ENCODE measurements around the gene WHRN.

Gene WHRN

GRCh38 chr9:114499941-114500696 is 5.2 kb downstream of the WHRN start:
- DNase-seq (ENCODE audit: low read depth in 2 of 2) = no peak

GRCh38 chr9:114499528-114499927 is 5.7 kb downstream of the WHRN start:
- TF ChIP-seq CTCF (IDR thresholded peaks at IDR 0.05; ENCODE audit: low read depth, low read length) = no peak

More at GRCh38 chr9:114499941-114500696, 5.2 kb downstream of the WHRN start:
- H3K4me3 ChIP-seq (replicated peaks in 1 of 2; ENCODE audit: low read depth in 2 of 2, low read length in 2 of 2) = no peak overlapping the region
- no peak for TF ChIP-seq CTCF (IDR thresholded peaks at IDR 0.05; ENCODE audit: low read depth, low read length)

GRCh38 chr9:114497727-114498382 is 7.4 kb downstream of the WHRN start:
- no peak for DNase-seq (ENCODE audit: low read depth in 2 of 2)
- H3K4me3 ChIP-seq (replicated peaks in 1 of 2; ENCODE audit: low read depth in 2 of 2, low read length in 2 of 2) = no peak overlapping the region
- no peak for TF ChIP-seq CTCF (IDR thresholded peaks at IDR 0.05; ENCODE audit: low read depth, low read length)

More at GRCh38 chr9:114499528-114499927, 5.7 kb downstream of the WHRN start:
- H3K4me3 ChIP-seq (replicated peaks in 1 of 2; ENCODE audit: low read depth in 2 of 2, low read length in 2 of 2) = no peak overlapping the region
- DNase-seq (ENCODE audit: low read depth in 2 of 2) = no peak

- no peak overlapping the region for H3K4me3 ChIP-seq (replicated peaks in 1 of 2; ENCODE audit: low read depth in 2 of 2, low read length in 2 of 2)
- no peak for DNase-seq (ENCODE audit: low read depth in 2 of 2)
- no peak for TF ChIP-seq CTCF (IDR thresholded peaks at IDR 0.05; ENCODE audit: low read depth, low read length)
Observed at GRCh38 chr9:114497236-114497635, 8.0 kb downstream of the WHRN start.

- no peak for TF ChIP-seq CTCF (IDR thresholded peaks at IDR 0.05; ENCODE audit: low read depth, low read length)
- DNase-seq (ENCODE audit: low read depth in 2 of 2) = no peak
- no peak overlapping the region for H3K4me3 ChIP-seq (replicated peaks in 1 of 2; ENCODE audit: low read depth in 2 of 2, low read length in 2 of 2)
Observed at GRCh38 chr9:114496011-114496410, 9.3 kb downstream of the WHRN start.

- no peak for TF ChIP-seq CTCF (IDR thresholded peaks at IDR 0.05; ENCODE audit: low read depth, low read length)
- no peak overlapping the region for H3K4me3 ChIP-seq (replicated peaks in 1 of 2; ENCODE audit: low read depth in 2 of 2, low read length in 2 of 2)
- no peak for DNase-seq (ENCODE audit: low read depth in 2 of 2)
Observed at GRCh38 chr9:114494776-114495569, 10.3 kb downstream of the WHRN start.

All from cardiac fibroblast (primary cell).